Measurements from ENCODE around the gene ALPK3.
"Not testable (repeated sequence)": the region's sequence is repeated elsewhere in the genome, so short reads cannot be mapped to it uniquely, and the experiment has no call there.

Gene ALPK3

GRCh38 chr15:84876269-84876668 lies 59.1 kb downstream of the ALPK3 start:
- no peak for DNase-seq

GRCh38 chr15:84877701-84878100 lies 60.5 kb downstream of the ALPK3 start:
- not testable (repeated sequence) for DNase-seq

- peak; percentile 31 for DNase-seq
Observed at GRCh38 chr15:84878504-84878903, 61.3 kb downstream of the ALPK3 start.

GRCh38 chr15:84879088-84879780 lies 62.1 kb downstream of the ALPK3 start:
- no peak for DNase-seq

- no peak for DNase-seq
Observed at GRCh38 chr15:84880007-84880406, 62.9 kb downstream of the ALPK3 start.

GRCh38 chr15:84880822-84881519 lies 63.8 kb downstream of the ALPK3 start:
- DNase-seq, result no peak

- no peak for DNase-seq
Observed at GRCh38 chr15:84881520-84881830, 64.3 kb downstream of the ALPK3 start.

GRCh38 chr15:84883466-84883865 lies 66.3 kb downstream of the ALPK3 start:
- no peak for DNase-seq

GRCh38 chr15:84883916-84884781 lies 67.0 kb downstream of the ALPK3 start, which contains the start of gene SLC28A1:
SLC28A1 (plus strand) TSS chr15:84884662; CDS start chr15:84887761, 3,099 bp downstream.
- no peak for DNase-seq

- DNase-seq, result no peak
Observed at GRCh38 chr15:84885801-84886200, 68.6 kb downstream of the ALPK3 start.

- DNase-seq, result no peak
Observed at GRCh38 chr15:84886211-84886983, 69.2 kb downstream of the ALPK3 start.

- DNase-seq, result no peak
Observed at GRCh38 chr15:84886984-84887299, 69.8 kb downstream of the ALPK3 start.

- DNase-seq, result no peak
Observed at GRCh38 chr15:84887938-84888337, 70.8 kb downstream of the ALPK3 start.

- DNase-seq, result no peak
Observed at GRCh38 chr15:84888639-84889038, 71.5 kb downstream of the ALPK3 start.

GRCh38 chr15:84889313-84889990 lies 72.3 kb downstream of the ALPK3 start:
- DNase-seq, result no peak

- DNase-seq, result no peak
Observed at GRCh38 chr15:84889991-84890669, 73.0 kb downstream of the ALPK3 start.

GRCh38 chr15:84890670-84891162 lies 73.6 kb downstream of the ALPK3 start:
- no peak for DNase-seq

- no peak for DNase-seq
Observed at GRCh38 chr15:84891339-84891738, 74.2 kb downstream of the ALPK3 start.

GRCh38 chr15:84892786-84893307 lies 75.7 kb downstream of the ALPK3 start:
- no peak for DNase-seq

- no peak for DNase-seq
Observed at GRCh38 chr15:84893607-84894006, 76.5 kb downstream of the ALPK3 start.

- no peak for DNase-seq
Observed at GRCh38 chr15:84894736-84895425, 77.7 kb downstream of the ALPK3 start.
